Duodenal mucosa (tissue), 2 donors: ENCODE results near the gene SHQ1.
"Not testable (repeated sequence)": the region's sequence is repeated elsewhere in the genome, so short reads cannot be mapped to it uniquely, and the experiment has no call there.

Experiments used
- H3K27ac ChIP-seq: one replicate; pipeline ENCODE4 v1.7.0; 2013; ENCODE audit warnings: low read depth, low read length
- H3K27me3 ChIP-seq, 2 donors: one replicate each; pipeline ENCODE4 v1.7.0; 2013; ENCODE audit warnings: low read length in 2 of 2, control low read depth in 1 of 2; ENCODE audit not compliant: insufficient read depth in 2 of 2, control insufficient read depth in 1 of 2
- H3K36me3 ChIP-seq, 2 donors: one replicate each; pipeline ENCODE4 v1.7.0; 2013; ENCODE audit warnings: low read length in 2 of 2, control low read depth in 1 of 2; ENCODE audit not compliant: insufficient read depth in 2 of 2, control insufficient read depth in 1 of 2
- H3K4me1 ChIP-seq, 2 donors: one replicate each; pipeline ENCODE4 v1.7.0; 2013; ENCODE audit warnings: low read length in 2 of 2, control low read depth in 1 of 2; ENCODE audit not compliant: insufficient read depth in 2 of 2, control insufficient read depth in 1 of 2
- H3K4me3 ChIP-seq, 2 donors: one replicate each; pipeline ENCODE4 v1.7.0; 2013; ENCODE audit warnings: low read length in 2 of 2, low read depth in 1 of 2
- H3K9ac ChIP-seq, 2 donors: one replicate each; pipeline ENCODE4 v1.7.0; 2013; ENCODE audit warnings: low read length in 2 of 2, low read depth in 1 of 2
- H3K9me3 ChIP-seq, 2 donors: one replicate each; pipeline ENCODE4 v1.7.0; 2013; ENCODE audit warnings: low read length in 2 of 2, control low read depth in 1 of 2; ENCODE audit not compliant: control insufficient read depth in 1 of 2

Gene SHQ1

DNA sequence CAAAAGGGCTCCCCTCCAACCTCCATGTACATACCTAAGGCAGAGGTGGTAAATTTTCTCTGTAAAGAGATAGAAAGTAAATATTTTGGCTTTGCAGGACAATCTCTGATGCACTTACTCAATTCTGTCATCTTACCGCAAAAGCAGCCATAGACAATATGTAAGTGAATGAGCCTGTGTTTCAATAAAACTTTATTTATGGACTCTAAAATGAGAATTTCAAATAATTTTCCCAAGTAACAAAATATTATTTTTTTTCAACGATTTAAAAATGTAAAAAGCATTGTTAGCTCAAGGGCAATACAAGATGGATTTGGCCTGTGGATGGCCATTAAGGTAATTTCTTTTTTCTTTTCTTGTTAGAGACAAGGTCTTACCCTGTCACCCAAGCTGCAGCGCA lies 44.7 kb downstream of the SHQ1 start:
- no peaks in the 10 kb centered on the region for H3K4me1 ChIP-seq
- H3K4me3 ChIP-seq: no peak overlapping the region
- H3K9ac ChIP-seq: no peak overlapping the region
- H3K27me3 ChIP-seq: no peaks in the 10 kb centered on the region
- H3K27ac ChIP-seq: no peak overlapping the region
- H3K9me3 ChIP-seq: no peaks in the 10 kb centered on the region
- peaks cover 0 to 6% of the 10 kb centered on the region in 2 donors for H3K36me3 ChIP-seq

DNA sequence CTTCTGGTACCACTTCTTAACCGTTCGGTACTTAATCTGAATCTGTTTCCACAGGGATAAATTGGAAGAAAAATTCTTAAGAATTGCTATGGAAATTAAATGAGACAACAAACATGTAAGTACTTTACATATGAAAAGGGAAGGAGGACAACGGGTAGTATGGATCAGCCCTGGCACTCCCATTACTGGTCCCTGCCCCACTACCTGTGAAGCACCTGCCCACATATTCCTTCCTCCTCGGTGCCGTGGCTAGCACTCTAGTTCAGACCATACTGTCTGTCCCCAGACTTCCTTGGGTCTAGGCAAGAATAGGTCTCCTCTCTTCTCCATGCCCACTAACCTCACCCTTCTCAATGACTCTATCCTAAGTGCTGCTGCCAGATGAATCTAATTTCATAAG lies 46.2 kb downstream of the SHQ1 start:
- H3K9me3 ChIP-seq: no peaks in the 10 kb centered on the region
- H3K27me3 ChIP-seq: no peaks in the 10 kb centered on the region
- H3K4me3 ChIP-seq: no peak overlapping the region
- peaks cover 0 to 6% of the 10 kb centered on the region in 2 donors for H3K36me3 ChIP-seq
- H3K9ac ChIP-seq: no peak overlapping the region
- H3K4me1 ChIP-seq: peaks cover 0 to 10% of the 10 kb centered on the region in 2 donors
- H3K27ac ChIP-seq: no peak overlapping the region

DNA sequence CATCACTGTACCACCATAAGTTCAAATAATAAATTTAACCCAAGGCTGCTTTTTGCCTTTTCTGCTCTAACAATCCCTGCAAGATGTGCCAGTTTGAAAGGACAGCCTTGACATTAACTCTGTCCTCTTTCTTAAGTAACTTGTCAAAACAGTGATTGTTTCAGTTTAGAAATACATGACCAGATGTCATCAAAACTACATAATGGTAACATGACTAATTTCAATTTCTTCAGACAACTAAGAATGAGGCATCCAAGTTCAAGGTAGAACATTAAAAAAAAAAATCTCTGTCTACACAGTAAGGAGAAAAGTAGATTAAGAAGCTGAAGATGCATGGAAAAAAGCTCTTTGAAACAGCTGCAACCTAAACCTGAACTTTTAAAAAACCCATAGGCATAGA lies 47.4 kb downstream of the SHQ1 start:
- Histone ChIP-seq H3K36me3 (peaks cover 0 to 6% of the 10 kb centered on the region in 2 donors), H3K4me3 (no peak overlapping the region), H3K9ac (no peak overlapping the region), H3K27me3 (no peaks in the 10 kb centered on the region), H3K27ac (no peak overlapping the region), H3K4me1 (peaks cover 0 to 10% of the 10 kb centered on the region in 2 donors), H3K9me3 (no peaks in the 10 kb centered on the region)

DNA sequence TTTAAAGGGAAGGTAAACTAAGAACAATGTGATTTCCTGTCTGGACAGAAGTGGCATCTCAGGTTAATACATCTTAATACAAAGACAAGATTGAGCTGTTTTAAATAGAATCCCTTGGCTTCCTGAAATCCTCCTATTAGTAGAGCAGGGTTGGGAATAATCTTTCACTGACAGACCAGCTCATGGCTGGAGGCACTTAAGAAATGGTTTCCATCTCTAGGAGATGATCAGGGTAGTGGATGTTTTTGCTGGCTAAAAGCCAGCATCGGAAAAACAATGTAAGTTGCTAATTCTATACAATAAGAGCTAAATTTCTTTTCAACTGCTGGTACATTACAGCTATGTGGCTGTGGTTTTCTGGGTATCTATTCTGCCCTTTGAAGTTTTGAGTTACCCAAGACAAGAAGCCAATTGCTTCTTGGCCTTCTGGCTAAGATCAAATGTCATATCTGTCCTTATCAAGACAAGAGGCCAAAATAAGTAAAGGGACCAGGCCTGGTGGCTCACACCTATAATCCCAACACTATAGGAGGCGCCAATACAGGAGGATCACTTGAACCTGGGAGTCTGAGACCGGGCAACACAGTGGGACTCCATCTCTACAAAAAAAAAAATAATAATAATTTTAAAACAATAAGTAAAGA lies 49.6 kb downstream of the SHQ1 start:
- H3K27ac ChIP-seq: no peak overlapping the region
- no peaks in the 10 kb centered on the region for H3K27me3 ChIP-seq
- H3K9me3 ChIP-seq: no peaks in the 10 kb centered on the region
- peaks cover 0 to 10% of the 10 kb centered on the region in 2 donors for H3K4me1 ChIP-seq
- H3K4me3 ChIP-seq: no peak overlapping the region
- H3K9ac ChIP-seq: no peak overlapping the region
- peaks cover 0 to 6% of the 10 kb centered on the region in 2 donors for H3K36me3 ChIP-seq

DNA sequence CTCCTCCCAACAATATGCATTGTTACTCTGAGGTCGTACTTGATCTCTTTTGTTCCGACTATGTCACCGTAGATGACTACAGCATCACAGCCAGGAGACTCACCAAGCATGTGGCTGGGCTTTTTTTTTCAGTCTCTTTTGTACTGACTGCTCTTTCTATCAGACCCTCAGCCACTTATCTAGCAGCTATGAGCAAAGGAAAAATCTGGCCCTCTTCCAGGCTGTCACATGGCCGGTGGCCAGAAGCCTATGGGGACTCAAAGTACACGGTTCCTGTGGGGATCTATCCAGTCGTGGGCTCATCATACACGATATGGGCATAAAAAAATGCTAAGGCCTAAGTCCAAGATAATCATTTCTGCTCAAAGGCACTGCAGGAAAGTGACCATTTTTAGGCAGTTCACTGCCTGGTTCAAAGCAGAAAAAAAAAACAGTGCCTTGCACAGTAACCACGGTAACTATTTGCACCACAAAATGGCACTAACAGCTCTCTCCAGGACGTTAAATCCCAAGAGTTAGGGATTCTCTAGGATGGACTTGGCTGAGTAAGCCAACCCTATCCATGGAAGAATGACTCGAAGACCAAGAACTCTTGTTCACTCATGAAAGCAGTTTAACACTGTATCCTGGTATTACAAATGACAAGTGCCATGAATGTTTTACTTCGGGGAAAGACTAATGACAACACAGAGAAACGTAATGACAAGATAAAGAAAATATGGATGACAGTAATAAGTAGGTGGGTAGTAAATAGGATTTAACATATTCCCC lies 50.3 kb downstream of the SHQ1 start:
- Histone ChIP-seq H3K27ac (no peak overlapping the region), H3K27me3 (no peaks in the 10 kb centered on the region), H3K4me1 (peaks cover 0 to 10% of the 10 kb centered on the region in 2 donors), H3K36me3 (peaks cover 0 to 6% of the 10 kb centered on the region in 2 donors), H3K4me3 (no peak overlapping the region), H3K9ac (no peak overlapping the region), H3K9me3 (no peaks in the 10 kb centered on the region)

DNA sequence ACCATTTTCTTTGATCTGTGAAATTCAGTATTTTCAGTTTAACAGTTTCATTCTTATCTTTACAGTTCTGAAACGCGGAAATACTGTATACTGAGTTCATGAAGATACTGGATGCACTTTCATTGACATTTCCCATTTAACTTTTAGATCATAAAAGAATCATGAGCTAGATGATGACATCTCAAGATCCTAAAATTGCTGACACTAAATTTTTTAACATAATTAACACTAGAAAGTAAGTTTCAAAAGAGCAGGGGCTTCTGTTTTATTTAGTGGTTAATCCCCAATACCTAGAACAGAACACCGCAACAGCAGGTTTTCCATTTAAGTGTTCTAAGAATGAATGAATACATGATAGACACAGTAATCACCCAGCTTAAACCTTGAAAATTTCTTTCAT lies 54.2 kb downstream of the SHQ1 start:
- Histone ChIP-seq H3K4me3 (no peak overlapping the region), H3K9ac (no peak overlapping the region), H3K4me1 (peaks cover 0 to 10% of the 10 kb centered on the region in 2 donors), H3K27ac (no peak overlapping the region), H3K9me3 (no peaks in the 10 kb centered on the region), H3K36me3 (peaks cover 0 to 3% of the 10 kb centered on the region in 2 donors), H3K27me3 (no peaks in the 10 kb centered on the region)

DNA sequence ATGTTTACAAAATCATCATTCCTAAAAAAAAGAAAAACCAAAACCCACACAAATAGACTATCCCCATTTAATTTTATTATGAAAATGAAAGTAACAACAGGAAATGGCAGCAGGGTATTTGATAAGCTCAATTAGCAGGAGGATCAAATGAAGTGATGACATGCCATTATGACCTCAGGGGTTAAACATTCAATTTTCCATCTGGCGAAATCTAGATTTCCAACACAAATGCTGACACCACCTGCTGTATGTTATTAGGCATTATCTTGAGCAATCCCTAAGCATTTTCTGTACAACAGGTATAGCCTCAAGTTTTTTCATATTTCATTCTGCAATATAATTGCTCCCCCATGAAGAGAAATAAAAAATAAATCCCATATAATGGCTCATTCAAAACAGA lies 57.1 kb downstream of the SHQ1 start:
- no peak overlapping the region for H3K27ac ChIP-seq
- H3K27me3 ChIP-seq: no peaks in the 10 kb centered on the region

DNA sequence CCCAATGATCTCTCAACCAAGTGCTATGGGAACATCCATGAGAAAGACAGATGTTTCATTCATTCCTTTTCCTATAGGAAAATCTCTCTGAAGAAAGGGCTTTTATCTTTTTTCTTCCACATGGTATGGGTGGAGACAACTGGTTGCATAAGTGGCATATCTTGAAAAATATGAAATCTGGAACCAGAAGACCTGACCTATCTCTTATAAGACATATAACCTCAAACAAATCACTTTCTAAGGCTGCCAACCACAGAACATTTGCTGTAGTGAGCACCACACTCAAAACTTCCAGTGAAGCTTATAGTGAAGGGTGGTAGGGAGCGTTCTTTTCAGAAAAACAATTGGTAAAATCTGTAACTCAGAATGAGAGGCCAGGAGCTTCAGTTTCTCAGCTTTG lies 58.5 kb downstream of the SHQ1 start:
- H3K36me3 ChIP-seq: peaks cover 0 to 9% of the 10 kb centered on the region in 2 donors
- no peak overlapping the region for H3K27ac ChIP-seq
- H3K9me3 ChIP-seq: no peaks in the 10 kb centered on the region
- no peaks in the 10 kb centered on the region for H3K4me1 ChIP-seq
- H3K4me3 ChIP-seq: no peak overlapping the region
- no peak overlapping the region for H3K9ac ChIP-seq
- no peaks in the 10 kb centered on the region for H3K27me3 ChIP-seq

More for the DNA sequence above, 57.1 kb downstream of the SHQ1 start:
- Histone ChIP-seq H3K36me3 (peaks cover 0 to 3% of the 10 kb centered on the region in 2 donors), H3K9me3 (no peaks in the 10 kb centered on the region), H3K4me3 (no peak overlapping the region), H3K4me1 (no peaks in the 10 kb centered on the region), H3K9ac (no peak overlapping the region)

DNA sequence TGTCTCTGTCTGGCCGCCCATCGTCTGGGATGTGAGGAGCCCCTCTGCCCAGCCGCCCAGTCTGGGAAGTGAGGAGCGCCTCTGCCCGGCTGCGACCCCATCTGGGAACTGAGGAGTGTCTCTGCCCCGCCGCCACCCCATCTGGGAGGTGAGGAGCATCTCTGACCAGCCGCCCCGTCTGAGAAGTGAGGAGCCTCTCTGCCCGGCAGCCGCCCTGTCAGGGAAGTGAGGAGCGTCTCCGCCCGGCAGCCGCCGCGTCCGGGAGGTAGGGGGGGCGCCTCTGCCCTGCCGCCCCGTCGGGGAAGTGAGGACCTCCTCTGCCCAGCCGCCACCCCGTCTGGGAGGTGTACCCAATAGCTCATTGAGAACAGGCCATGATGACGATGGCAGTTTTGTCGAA lies 60.0 kb downstream of the SHQ1 start:
- not testable (repeated sequence) for H3K9ac ChIP-seq, H3K4me1 ChIP-seq, H3K9me3 ChIP-seq, H3K27ac ChIP-seq, H3K27me3 ChIP-seq, H3K4me3 ChIP-seq
- peaks cover 0 to 13% of the 10 kb centered on the region in 2 donors for H3K36me3 ChIP-seq

DNA sequence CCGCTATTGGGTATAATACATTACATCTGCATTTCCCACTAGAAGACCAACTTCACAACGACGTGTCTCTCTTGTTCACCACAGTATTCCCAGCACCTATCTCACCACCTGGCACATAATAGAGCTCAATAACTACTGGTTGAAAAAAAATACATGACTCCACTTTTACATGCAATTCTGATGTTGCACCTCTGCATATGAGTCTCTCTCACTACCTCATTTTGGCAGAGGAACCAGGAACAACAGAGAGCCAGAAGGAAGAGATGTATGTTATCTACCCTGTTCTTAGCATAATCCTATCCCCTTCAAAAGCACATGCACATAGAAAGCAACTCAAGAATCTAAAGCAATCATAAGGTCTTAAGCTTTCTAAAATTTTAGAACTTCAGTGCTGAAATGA lies 61.6 kb downstream of the SHQ1 start:
- Histone ChIP-seq H3K9me3 (no peaks in the 10 kb centered on the region), H3K9ac (no peak overlapping the region), H3K27me3 (no peaks in the 10 kb centered on the region), H3K36me3 (peaks cover 0 to 10% of the 10 kb centered on the region in 2 donors), H3K27ac (no peak overlapping the region), H3K4me1 (no peaks in the 10 kb centered on the region), H3K4me3 (no peak overlapping the region)
